GM21381 (cell line): ENCODE data around the gene UXS1.
"Not testable (repeated sequence)": the region's sequence is repeated elsewhere in the genome, so short reads cannot be mapped to it uniquely, and the experiment has no call there.

ENCODE experiments used
- ATAC-seq: cut with Tn5 transposase; IDR thresholded peaks from one replicate; pipeline ENCODE4 v1.9.1; 2021; ENCODE audit warnings: mild to moderate bottlenecking, moderate library complexity; ENCODE audit not compliant: unreplicated experiment

The UXS1 gene

GRCh38 chr2:106193977-106194778 lies at the start of gene UXS1:
TSS of gene UXS1 (minus strand) at chr2:106194301. CDS start at chr2:106194241, 60 bp downstream.
- ATAC-seq: peak; percentile 63

- ATAC-seq: not testable (repeated sequence)
Observed at GRCh38 chr2:106239491-106239890, 45.4 kb upstream of the UXS1 start.

- not testable (repeated sequence) for ATAC-seq
Observed at GRCh38 chr2:106235392-106235791, 41.3 kb upstream of the UXS1 start.

GRCh38 chr2:106233350-106233706 lies 39.2 kb upstream of the UXS1 start:
- ATAC-seq: no peak

- ATAC-seq: no peak
Observed at GRCh38 chr2:106232638-106233349, 38.7 kb upstream of the UXS1 start.

GRCh38 chr2:106223347-106223746 lies 29.2 kb upstream of the UXS1 start:
- ATAC-seq: no peak

- not testable (repeated sequence) for ATAC-seq
Observed at GRCh38 chr2:106222057-106222456, 28.0 kb upstream of the UXS1 start.

GRCh38 chr2:106219813-106220212 lies 25.7 kb upstream of the UXS1 start:
- no peak for ATAC-seq

GRCh38 chr2:106219157-106219556 lies 25.1 kb upstream of the UXS1 start:
- not testable (repeated sequence) for ATAC-seq

- no peak for ATAC-seq
Observed at GRCh38 chr2:106208874-106209273, 14.8 kb upstream of the UXS1 start.

GRCh38 chr2:106208399-106208798 lies 14.3 kb upstream of the UXS1 start:
- ATAC-seq: no peak

GRCh38 chr2:106207246-106207645 lies 13.1 kb upstream of the UXS1 start:
- ATAC-seq: no peak

- no peak for ATAC-seq
Observed at GRCh38 chr2:106205488-106205887, 11.4 kb upstream of the UXS1 start.

GRCh38 chr2:106204551-106204950 lies 10.4 kb upstream of the UXS1 start:
- ATAC-seq: not testable (repeated sequence)

- no peak for ATAC-seq
Observed at GRCh38 chr2:106201661-106202060, 7.6 kb upstream of the UXS1 start.

- no peak for ATAC-seq
Observed at GRCh38 chr2:106197878-106198277, 3.8 kb upstream of the UXS1 start.

- no peak for ATAC-seq
Observed at GRCh38 chr2:106195981-106196380, 1.9 kb upstream of the UXS1 start.

- ATAC-seq: no peak
Observed at GRCh38 chr2:106195456-106195855, 1.4 kb upstream of the UXS1 start.

- ATAC-seq: no peak
Observed at GRCh38 chr2:106193690-106193976, 468 bp downstream of the UXS1 start.

GRCh38 chr2:106192752-106193689 lies 1.1 kb downstream of the UXS1 start:
- ATAC-seq: peak; percentile 32

GRCh38 chr2:106191511-106192016 lies 2.5 kb downstream of the UXS1 start:
- ATAC-seq: no peak
